GM12878 (cell line): Measurements from ENCODE around the gene SLC37A2.

ENCODE experiments used
- EZH2 ChIP-seq: IDR thresholded peaks from 2 replicates; pipeline ENCODE4 v1.6.1; 2012; ENCODE audit warnings: low read depth, mild to moderate bottlenecking, control low read depth, inconsistent platforms, low read length, borderline replicate concordance; ENCODE audit not compliant: control insufficient read depth
- POLR2AphosphoS5 ChIP-seq: IDR thresholded peaks from 2 replicates; pipeline ENCODE4 v1.6.1; 2011; ENCODE audit warnings: mild to moderate bottlenecking, low read length, inconsistent platforms
- RAD21 ChIP-seq: IDR thresholded peaks from 2 replicates; pipeline ENCODE4 v1.6.1; 2011; ENCODE audit warnings: mild to moderate bottlenecking, low read depth, low read length, moderate library complexity; ENCODE audit not compliant: insufficient read depth
- SIN3A ChIP-seq: IDR thresholded peaks from 2 replicates; pipeline ENCODE4 v1.6.1; 2012; ENCODE audit warnings: low read depth, low read length, improper control_type of control experiment
- ZNF274 ChIP-seq: IDR thresholded peaks from one replicate; pipeline ENCODE4 v1.8.0; 2011; ENCODE audit not compliant: insufficient read length, insufficient read depth
- TF ChIP-seq, protein P1 (sequence below), 3 experiments: IDR thresholded peaks in 2 of 3; conservative IDR thresholded peaks in 1 of 3; 2 replicates each; pipeline ENCODE4 v1.5.1; 2011; ENCODE audit warnings: low read depth in 3 of 3, low read length in 3 of 3, mild to moderate bottlenecking in 3 of 3, control low read depth in 2 of 3, moderate library complexity in 2 of 3, inconsistent platforms in 1 of 3, mixed read lengths in 1 of 3; ENCODE audit not compliant: control insufficient read depth in 2 of 3, insufficient read depth in 1 of 3; ENCODE audit errors: extremely low read depth in 1 of 3

DNA sequence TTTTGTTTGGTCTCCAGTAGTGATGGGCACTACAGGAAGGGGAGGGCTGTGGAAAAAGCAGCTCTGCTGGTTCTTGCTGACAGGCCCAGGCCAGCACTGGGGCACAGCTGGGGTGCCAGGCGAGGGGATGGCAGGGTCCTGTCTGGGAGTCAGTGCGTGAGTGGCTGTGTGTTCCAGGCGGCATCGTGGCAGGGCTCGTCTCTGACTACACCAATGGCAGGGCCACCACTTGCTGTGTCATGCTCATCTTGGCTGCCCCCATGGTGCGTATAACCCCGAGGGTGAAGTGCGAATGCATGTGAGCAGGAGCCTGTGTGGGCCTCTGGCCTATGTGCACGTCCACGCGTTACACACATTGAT is 20.9 kb downstream of the SLC37A2 start:
- TF ChIP-seq RAD21 (no peak), SIN3A (no peak), ZNF274 (no peak), EZH2 (no peak), POLR2AphosphoS5 (no peak)
- TF ChIP-seq, protein P1, sequence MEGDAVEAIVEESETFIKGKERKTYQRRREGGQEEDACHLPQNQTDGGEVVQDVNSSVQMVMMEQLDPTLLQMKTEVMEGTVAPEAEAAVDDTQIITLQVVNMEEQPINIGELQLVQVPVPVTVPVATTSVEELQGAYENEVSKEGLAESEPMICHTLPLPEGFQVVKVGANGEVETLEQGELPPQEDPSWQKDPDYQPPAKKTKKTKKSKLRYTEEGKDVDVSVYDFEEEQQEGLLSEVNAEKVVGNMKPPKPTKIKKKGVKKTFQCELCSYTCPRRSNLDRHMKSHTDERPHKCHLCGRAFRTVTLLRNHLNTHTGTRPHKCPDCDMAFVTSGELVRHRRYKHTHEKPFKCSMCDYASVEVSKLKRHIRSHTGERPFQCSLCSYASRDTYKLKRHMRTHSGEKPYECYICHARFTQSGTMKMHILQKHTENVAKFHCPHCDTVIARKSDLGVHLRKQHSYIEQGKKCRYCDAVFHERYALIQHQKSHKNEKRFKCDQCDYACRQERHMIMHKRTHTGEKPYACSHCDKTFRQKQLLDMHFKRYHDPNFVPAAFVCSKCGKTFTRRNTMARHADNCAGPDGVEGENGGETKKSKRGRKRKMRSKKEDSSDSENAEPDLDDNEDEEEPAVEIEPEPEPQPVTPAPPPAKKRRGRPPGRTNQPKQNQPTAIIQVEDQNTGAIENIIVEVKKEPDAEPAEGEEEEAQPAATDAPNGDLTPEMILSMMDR (IDR thresholded peaks at IDR 0.05 in 2 of 3, conservative IDR thresholded peaks at IDR 0.05 in 1 of 3; ENCODE audit: control insufficient read depth in 2 of 3, extremely low read depth in 1 of 3, insufficient read depth in 1 of 3, low read depth in 3 of 3, low read length in 3 of 3) = no peak
